ENCODE measurements around the gene CNBP.

GRCh38 chr3:129199366-129199765 lies 15.7 kb upstream of the CNBP start:
- TF ChIP-seq CTCF (IDR thresholded peaks at IDR 0.05; ENCODE audit: poor library complexity, severe bottlenecking), result no peak
- no peak for TF ChIP-seq EZH2 (IDR thresholded peaks at IDR 0.05; ENCODE audit: borderline replicate concordance, insufficient read depth, low read length, poor library complexity, severe bottlenecking)
- no peak for TF ChIP-seq RAD21 (conservative IDR thresholded peaks at IDR 0.05)
- no peak for TF ChIP-seq POLR2AphosphoS5 (IDR thresholded peaks at IDR 0.05)
- no peak for TF ChIP-seq REST (IDR thresholded peaks at IDR 0.05; ENCODE audit: borderline replicate concordance)
- no peak for TF ChIP-seq EP300 (conservative IDR thresholded peaks at IDR 0.05; ENCODE audit: poor library complexity, severe bottlenecking)
- TF ChIP-seq TAF1 (IDR thresholded peaks at IDR 0.05; ENCODE audit: low read depth), result no peak
- no peak for TF ChIP-seq SMC3 (conservative IDR thresholded peaks at IDR 0.05; ENCODE audit: poor library complexity)
- TF ChIP-seq MXI1 (conservative IDR thresholded peaks at IDR 0.05; ENCODE audit: poor library complexity, severe bottlenecking), result no peak
